ENCODE measurements around the gene MXRA8.

MXRA8 gene

GRCh38 chr1:1306070-1306660, 52.2 kb downstream of the MXRA8 start:
- DNase-seq = peak; percentile 4

GRCh38 chr1:1305300-1306069, 52.9 kb downstream of the MXRA8 start:
- peak; percentile 17 for DNase-seq

GRCh38 chr1:1304331-1305299, 53.7 kb downstream of the MXRA8 start:
- DNase-seq = peak; percentile 29

- DNase-seq = no peak
Measured at GRCh38 chr1:1303736-1304135, 54.6 kb downstream of the MXRA8 start.

GRCh38 chr1:1302951-1303509, 55.3 kb downstream of the MXRA8 start:
- DNase-seq = peak; percentile 5
